H9 (cell line): ENCODE results near the gene CD93. TPM values are rescaled to one million over a fixed set of nuclear protein-coding genes. Genes with fewer than 3 reads are reported as not detected.

Experiments used
- DNase-seq: peaks from one replicate; pipeline ENCODE4 v3.0.0-alpha.2; 2017
- H2AFZ ChIP-seq: one replicate; pipeline ENCODE4 v1.6.1; 2013; ENCODE audit warnings: mild to moderate bottlenecking, low read length, control low read depth, moderate library complexity
- H2AK5ac ChIP-seq: 2 replicates; pipeline ENCODE4 v1.6.1; 2013; ENCODE audit warnings: low read length, control low read depth, mixed read lengths; ENCODE audit not compliant: insufficient read length
- H2BK120ac ChIP-seq: one replicate; pipeline ENCODE4 v1.6.1; 2013; ENCODE audit warnings: low read depth, mild to moderate bottlenecking, low read length, control low read depth, inconsistent platforms; ENCODE audit not compliant: poor library complexity, severe bottlenecking
- H2BK12ac ChIP-seq: 2 replicates; pipeline ENCODE4 v1.6.1; 2013; ENCODE audit warnings: low read length, control low read depth, mixed read lengths, low read depth; ENCODE audit not compliant: insufficient read length
- H2BK15ac ChIP-seq: 2 replicates; pipeline ENCODE4 v1.6.1; 2013; ENCODE audit warnings: low read depth, low read length, control low read depth
- H2BK20ac ChIP-seq: one replicate; pipeline ENCODE4 v1.6.1; 2013; ENCODE audit warnings: low read depth, mild to moderate bottlenecking, low read length, control low read depth, inconsistent platforms; ENCODE audit not compliant: poor library complexity, severe bottlenecking
- H2BK5ac ChIP-seq: 2 replicates; pipeline ENCODE4 v1.6.1; 2013; ENCODE audit warnings: low read length, control low read depth, mixed read lengths; ENCODE audit not compliant: insufficient read length
- H3K14ac ChIP-seq: 2 replicates; pipeline ENCODE4 v1.6.1; 2013; ENCODE audit warnings: low read length, control low read depth; ENCODE audit not compliant: insufficient read depth
- H3K18ac ChIP-seq: 2 replicates; pipeline ENCODE4 v1.6.1; 2013; ENCODE audit warnings: low read depth, mild to moderate bottlenecking, mixed read lengths, low read length, control low read depth; ENCODE audit not compliant: insufficient read length
- H3K23ac ChIP-seq: 2 replicates; pipeline ENCODE4 v1.6.1; 2013; ENCODE audit warnings: low read length, control low read depth, mixed read lengths, low read depth; ENCODE audit not compliant: insufficient read length
- H3K23me2 ChIP-seq: 2 replicates; pipeline ENCODE4 v1.6.1; 2013; ENCODE audit warnings: low read depth, mild to moderate bottlenecking, mixed read lengths, low read length, control low read depth; ENCODE audit not compliant: insufficient read length, poor library complexity, severe bottlenecking
- H3K27ac ChIP-seq: 2 replicates; pipeline ENCODE4 v1.5.1; 2013; ENCODE audit warnings: low read length, control low read depth, mixed read lengths, low read depth; ENCODE audit not compliant: insufficient read length
- H3K27me3 ChIP-seq: 2 replicates; pipeline ENCODE4 v1.6.1; 2013; ENCODE audit warnings: low read length, control low read depth, inconsistent platforms; ENCODE audit not compliant: insufficient read depth
- H3K4ac ChIP-seq: 2 replicates; pipeline ENCODE4 v1.6.1; 2013; ENCODE audit warnings: low read depth, mild to moderate bottlenecking, control low read depth, inconsistent platforms, low read length, moderate library complexity
- H3K4me1 ChIP-seq: 2 replicates; pipeline ENCODE4 v1.6.1; 2013; ENCODE audit warnings: low read length, control low read depth, inconsistent platforms; ENCODE audit not compliant: insufficient read depth
- H3K4me2 ChIP-seq: 2 replicates; pipeline ENCODE4 v1.6.1; 2013; ENCODE audit warnings: low read length, control low read depth, mixed read lengths; ENCODE audit not compliant: insufficient read length, insufficient read depth
- H3K56ac ChIP-seq: 2 replicates; pipeline ENCODE4 v1.6.1; 2013; ENCODE audit warnings: low read depth, mild to moderate bottlenecking, mixed read lengths, low read length, control low read depth; ENCODE audit not compliant: insufficient read length
- H3K79me1 ChIP-seq: 2 replicates; pipeline ENCODE4 v1.6.1; 2013; ENCODE audit warnings: low read depth, mild to moderate bottlenecking, moderate library complexity, low read length, control low read depth, inconsistent platforms; ENCODE audit not compliant: insufficient read depth, poor library complexity, severe bottlenecking
- H3K79me2 ChIP-seq: 2 replicates; pipeline ENCODE4 v1.6.1; 2013; ENCODE audit warnings: low read length, control low read depth, inconsistent platforms; ENCODE audit not compliant: insufficient read depth
- H3K9ac ChIP-seq: 2 replicates; pipeline ENCODE4 v1.6.1; 2013; ENCODE audit warnings: low read length, control low read depth, mixed read lengths; ENCODE audit not compliant: insufficient read length; ENCODE audit errors: extremely low read depth
- H3K9me3 ChIP-seq: one replicate; pipeline ENCODE4 v1.6.1; 2013; ENCODE audit warnings: low read depth, low read length, inconsistent platforms; ENCODE audit not compliant: control insufficient read depth
- H3T11ph ChIP-seq: one replicate; pipeline ENCODE4 v1.6.1; 2013; ENCODE audit warnings: mild to moderate bottlenecking, low read length, control low read depth, inconsistent platforms
- H4K20me1 ChIP-seq: one replicate; pipeline ENCODE4 v1.6.1; 2013; ENCODE audit not compliant: control insufficient read depth, insufficient read length, insufficient read depth
- H4K5ac ChIP-seq: 2 replicates; pipeline ENCODE4 v1.6.1; 2013; ENCODE audit warnings: low read depth, mild to moderate bottlenecking, mixed read lengths, low read length, control low read depth; ENCODE audit not compliant: insufficient read length
- H4K8ac ChIP-seq: replicated peaks from 2 replicates; pipeline ENCODE4 v1.6.1; 2013; ENCODE audit warnings: low read length, control low read depth, mixed read lengths, low read depth; ENCODE audit not compliant: insufficient read length
- H4K91ac ChIP-seq: 2 replicates; pipeline ENCODE4 v1.6.1; 2013; ENCODE audit warnings: low read depth, mild to moderate bottlenecking, moderate library complexity, mixed read lengths, low read length, control low read depth; ENCODE audit not compliant: insufficient read length
- H3K27ac Mint-ChIP-seq, 3 experiments: 2 replicates in 2 of 3; 3 replicates in 1 of 3; pipeline ENCODE4 v1.8.0; 2020 to 2021; ENCODE audit warnings: mixed read lengths in 3 of 3, mild to moderate bottlenecking in 1 of 3, moderate library complexity in 1 of 3
- H3K27me3 Mint-ChIP-seq: 2 replicates; pipeline ENCODE4 v1.8.0; 2021; ENCODE audit warnings: low read depth, mild to moderate bottlenecking, moderate library complexity, mixed read lengths
- H3K36me3 Mint-ChIP-seq, 3 experiments: 2 replicates in 2 of 3; 3 replicates in 1 of 3; pipeline ENCODE4 v1.8.0; 2020 to 2021; ENCODE audit warnings: low read depth in 3 of 3, mixed read lengths in 3 of 3; ENCODE audit not compliant: insufficient read depth in 1 of 3
- H3K4me1 Mint-ChIP-seq, 2 experiments: 2 replicates each; pipeline ENCODE4 v1.8.0; 2020; ENCODE audit warnings: mixed read lengths in 2 of 2
- H3K4me3 Mint-ChIP-seq, 2 experiments: 2 replicates in 1 of 2; 3 replicates in 1 of 2; pipeline ENCODE4 v1.8.0; 2020 to 2021; ENCODE audit warnings: mild to moderate bottlenecking in 2 of 2, mixed read lengths in 2 of 2, moderate library complexity in 1 of 2
- H3K9me3 Mint-ChIP-seq, 2 experiments: 2 replicates in 1 of 2; 3 replicates in 1 of 2; pipeline ENCODE4 v1.8.0; 2020; ENCODE audit warnings: mild to moderate bottlenecking in 2 of 2, mixed read lengths in 2 of 2, moderate library complexity in 1 of 2
- WGBS: extraction: QIAGEN DNeasy Blood & Tissue Kit; methylation state at CpG from one replicate; pipeline ENCODE4 v1.1.7; 2013; ENCODE audit warnings: missing lambda C conversion rate, low lambda C conversion rate, mixed read lengths; ENCODE audit not compliant: insufficient read length; ENCODE audit errors: extremely low coverage; 5-methylcytosine and 5-hydroxymethylcytosine counted together
- total RNA-seq: library from RNA; stranded (reverse); gene quantifications from 2 replicates; pipeline ENCODE4 v1.2.1, GENCODE V29; 2021
- TF ChIP-seq, protein P1 (sequence below): fragments of 200-600 bp; sonication (generic); conservative IDR thresholded peaks from 3 replicates; pipeline ENCODE4 v1.8.0; 2021; ENCODE audit warnings: antibody characterized with exemption, mild to moderate bottlenecking

The CD93 gene
- total RNA-seq, 1 experiment from 2014 or later: not detected

DNA sequence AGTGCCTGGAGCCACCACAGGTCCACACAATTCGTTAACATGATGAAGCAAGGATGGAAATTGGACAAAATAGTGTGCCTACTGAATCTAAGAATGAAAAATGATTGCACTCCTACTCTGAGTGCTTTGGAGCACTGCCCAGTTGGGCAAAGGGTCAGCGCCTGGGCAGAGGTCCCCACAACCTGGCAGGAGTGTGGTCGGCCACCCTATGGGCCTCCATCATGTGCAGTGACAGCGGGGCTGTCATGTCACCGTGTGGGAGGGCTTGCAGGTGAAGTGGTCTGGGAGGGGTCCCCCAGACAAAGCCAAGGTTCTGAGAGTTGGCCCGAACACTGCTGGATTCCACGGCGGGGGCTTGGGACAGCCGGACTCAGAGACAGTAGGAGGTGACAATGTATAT is 36.2 kb upstream of the CD93 start:
- Histone ChIP-seq H3K14ac (no peak overlapping the region), H3K4ac (no peak overlapping the region), H3K4me1 (no peaks in the 10 kb centered on the region), H3K79me1 (no peaks in the 10 kb centered on the region), H4K5ac (no peak overlapping the region), H3K9ac (no peak overlapping the region), H4K8ac (no peak overlapping the region), H3K4me2 (no peak overlapping the region), H3K18ac (no peak overlapping the region), H4K20me1 (no peaks in the 10 kb centered on the region), H2BK20ac (no peak overlapping the region), H2BK15ac (no peak overlapping the region), H4K91ac (no peak overlapping the region), H3K56ac (no peak overlapping the region), H3K27me3 (no peaks in the 10 kb centered on the region), H3K23ac (no peak overlapping the region), H3T11ph (no peak overlapping the region), H2BK5ac (no peak overlapping the region), H2BK120ac (no peak overlapping the region), H2AFZ (no peak overlapping the region), H2BK12ac (no peak overlapping the region), H3K23me2 (no peaks in the 10 kb centered on the region), H3K9me3 (no peaks in the 10 kb centered on the region), H2AK5ac (no peak overlapping the region), H3K79me2 (no peaks in the 10 kb centered on the region), H3K27ac (no peak overlapping the region)
- TF ChIP-seq, protein P1, sequence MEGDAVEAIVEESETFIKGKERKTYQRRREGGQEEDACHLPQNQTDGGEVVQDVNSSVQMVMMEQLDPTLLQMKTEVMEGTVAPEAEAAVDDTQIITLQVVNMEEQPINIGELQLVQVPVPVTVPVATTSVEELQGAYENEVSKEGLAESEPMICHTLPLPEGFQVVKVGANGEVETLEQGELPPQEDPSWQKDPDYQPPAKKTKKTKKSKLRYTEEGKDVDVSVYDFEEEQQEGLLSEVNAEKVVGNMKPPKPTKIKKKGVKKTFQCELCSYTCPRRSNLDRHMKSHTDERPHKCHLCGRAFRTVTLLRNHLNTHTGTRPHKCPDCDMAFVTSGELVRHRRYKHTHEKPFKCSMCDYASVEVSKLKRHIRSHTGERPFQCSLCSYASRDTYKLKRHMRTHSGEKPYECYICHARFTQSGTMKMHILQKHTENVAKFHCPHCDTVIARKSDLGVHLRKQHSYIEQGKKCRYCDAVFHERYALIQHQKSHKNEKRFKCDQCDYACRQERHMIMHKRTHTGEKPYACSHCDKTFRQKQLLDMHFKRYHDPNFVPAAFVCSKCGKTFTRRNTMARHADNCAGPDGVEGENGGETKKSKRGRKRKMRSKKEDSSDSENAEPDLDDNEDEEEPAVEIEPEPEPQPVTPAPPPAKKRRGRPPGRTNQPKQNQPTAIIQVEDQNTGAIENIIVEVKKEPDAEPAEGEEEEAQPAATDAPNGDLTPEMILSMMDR: no peak
- Mint-ChIP-seq H3K27me3 (peaks cover 2% of the 10 kb centered on the region; the same call in 1 of the 2 replicates), H3K4me3 (no peak overlapping the region), H3K4me1 (peaks cover 8 to 17% of the 10 kb centered on the region in 2 experiments), H3K36me3 (no peaks in the 10 kb centered on the region), H3K27ac (no peak overlapping the region), H3K9me3 (no peaks in the 10 kb centered on the region; a peak in 1 of 5 replicates)
- DNase-seq: no peak
- WGBS: no CpG with 5 or more reads among the region's 9 CpGs
